ENCODE measurements around the gene SETD9. TPM values are rescaled to one million over a fixed set of nuclear protein-coding genes. Genes with fewer than 3 reads are reported as not detected.

The SETD9 gene
- total and polyA plus RNA-seq, 2 experiments from 2014 or later, result 13.1 to 19.2 TPM

DNA sequence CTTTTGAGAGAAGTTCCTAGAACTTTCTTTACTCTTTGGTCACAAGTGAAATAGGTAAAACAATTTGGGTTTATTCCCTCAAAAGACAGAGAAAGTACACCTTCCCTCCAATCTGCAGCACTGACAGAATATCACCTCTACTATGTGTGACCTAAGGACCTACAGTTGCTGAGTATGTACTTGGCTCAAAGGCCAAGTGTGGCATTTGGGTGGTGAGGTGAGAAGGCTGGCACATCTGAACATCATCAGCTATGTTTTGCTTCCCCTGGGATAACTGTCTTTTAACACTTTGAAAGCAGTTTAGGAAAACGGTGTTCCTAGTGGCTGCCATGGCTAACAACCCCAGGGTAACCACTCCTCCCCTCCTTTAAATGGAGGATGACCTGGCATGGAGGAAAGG, 24.9 kb downstream of the SETD9 start:
- no peak for DNase-seq (ENCODE audit: low spot score)
- no peak overlapping the region for H3K4me3 ChIP-seq
- no peaks in the 10 kb centered on the region for H3K9me2 ChIP-seq (ENCODE audit: insufficient read depth)
- Mint-ChIP-seq H3K9me3 (no peaks in the 10 kb centered on the region), H3K36me3 (ENCODE audit: low read depth) (peaks cover 73% of the 10 kb centered on the region), H3K4me1 (no peaks in the 10 kb centered on the region), H3K4me3 (no peak overlapping the region), H3K27ac (no peak overlapping the region), H3K27me3 (ENCODE audit: insufficient read depth, low read depth, poor library complexity) (no peaks in the 10 kb centered on the region)
- no peak for ATAC-seq
- no peak overlapping the region for H3K4me2 ChIP-seq
- TF ChIP-seq, protein P1, sequence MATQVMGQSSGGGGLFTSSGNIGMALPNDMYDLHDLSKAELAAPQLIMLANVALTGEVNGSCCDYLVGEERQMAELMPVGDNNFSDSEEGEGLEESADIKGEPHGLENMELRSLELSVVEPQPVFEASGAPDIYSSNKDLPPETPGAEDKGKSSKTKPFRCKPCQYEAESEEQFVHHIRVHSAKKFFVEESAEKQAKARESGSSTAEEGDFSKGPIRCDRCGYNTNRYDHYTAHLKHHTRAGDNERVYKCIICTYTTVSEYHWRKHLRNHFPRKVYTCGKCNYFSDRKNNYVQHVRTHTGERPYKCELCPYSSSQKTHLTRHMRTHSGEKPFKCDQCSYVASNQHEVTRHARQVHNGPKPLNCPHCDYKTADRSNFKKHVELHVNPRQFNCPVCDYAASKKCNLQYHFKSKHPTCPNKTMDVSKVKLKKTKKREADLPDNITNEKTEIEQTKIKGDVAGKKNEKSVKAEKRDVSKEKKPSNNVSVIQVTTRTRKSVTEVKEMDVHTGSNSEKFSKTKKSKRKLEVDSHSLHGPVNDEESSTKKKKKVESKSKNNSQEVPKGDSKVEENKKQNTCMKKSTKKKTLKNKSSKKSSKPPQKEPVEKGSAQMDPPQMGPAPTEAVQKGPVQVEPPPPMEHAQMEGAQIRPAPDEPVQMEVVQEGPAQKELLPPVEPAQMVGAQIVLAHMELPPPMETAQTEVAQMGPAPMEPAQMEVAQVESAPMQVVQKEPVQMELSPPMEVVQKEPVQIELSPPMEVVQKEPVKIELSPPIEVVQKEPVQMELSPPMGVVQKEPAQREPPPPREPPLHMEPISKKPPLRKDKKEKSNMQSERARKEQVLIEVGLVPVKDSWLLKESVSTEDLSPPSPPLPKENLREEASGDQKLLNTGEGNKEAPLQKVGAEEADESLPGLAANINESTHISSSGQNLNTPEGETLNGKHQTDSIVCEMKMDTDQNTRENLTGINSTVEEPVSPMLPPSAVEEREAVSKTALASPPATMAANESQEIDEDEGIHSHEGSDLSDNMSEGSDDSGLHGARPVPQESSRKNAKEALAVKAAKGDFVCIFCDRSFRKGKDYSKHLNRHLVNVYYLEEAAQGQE (IDR thresholded peaks at IDR 0.05; ENCODE audit: unreplicated experiment), result no peak
- H3K4me1 ChIP-seq (ENCODE audit: insufficient read depth), result no peaks in the 10 kb centered on the region
- H2AFZ ChIP-seq, result no peak overlapping the region
- H3K27me3 ChIP-seq (ENCODE audit: insufficient read depth), result no peaks in the 10 kb centered on the region
- no peaks in the 10 kb centered on the region; the same call in 1 of the 2 replicates for H4K20me1 ChIP-seq (replicated peaks; ENCODE audit: insufficient read depth)
- H3K36me3 ChIP-seq (ENCODE audit: insufficient read depth), result peaks cover 60% of the 10 kb centered on the region
- H3K79me2 ChIP-seq (replicated peaks; ENCODE audit: insufficient read depth), result no peaks in the 10 kb centered on the region
- H3K27ac ChIP-seq (ENCODE audit: low read depth), result no peak overlapping the region
- no peaks in the 10 kb centered on the region for H3F3A ChIP-seq (replicated peaks; ENCODE audit: low read depth)

DNA sequence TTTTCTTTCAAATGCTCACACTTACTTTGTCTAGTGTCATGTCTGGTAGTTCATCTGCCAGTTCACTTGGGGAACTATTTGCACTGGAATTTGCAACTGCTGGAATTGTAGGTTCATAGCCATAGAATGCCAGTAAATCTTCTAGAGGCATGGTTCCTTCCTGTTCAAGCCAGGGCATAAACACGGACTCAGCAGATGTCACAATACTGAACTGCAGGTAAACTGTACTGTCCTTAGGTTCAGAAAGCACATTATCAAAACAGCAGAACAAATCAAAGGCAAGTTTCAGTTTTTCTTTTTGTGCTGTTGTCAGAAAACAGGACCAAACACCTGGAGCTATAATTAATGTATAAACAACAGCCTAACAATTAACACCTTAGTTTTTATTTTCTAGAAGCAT, 29.5 kb downstream of the SETD9 start:
- H3K9me3 Mint-ChIP-seq, result no peaks in the 10 kb centered on the region
- Histone ChIP-seq H3K4me3 (no peak overlapping the region), H3K4me2 (no peak overlapping the region), H3K9me2 (ENCODE audit: insufficient read depth) (no peaks in the 10 kb centered on the region), H4K20me1 (replicated peaks; ENCODE audit: insufficient read depth) (peaks cover 25% of the 10 kb centered on the region), H3K4me1 (ENCODE audit: insufficient read depth) (no peaks in the 10 kb centered on the region), H2AFZ (no peak overlapping the region), H3K27ac (ENCODE audit: low read depth) (no peak overlapping the region), H3K36me3 (ENCODE audit: insufficient read depth) (peaks cover 73% of the 10 kb centered on the region), H3K27me3 (ENCODE audit: insufficient read depth) (no peaks in the 10 kb centered on the region), H3F3A (replicated peaks; ENCODE audit: low read depth) (no peaks in the 10 kb centered on the region), H3K79me2 (replicated peaks; ENCODE audit: insufficient read depth) (0 out of 2 replicates have a peak, but pooled peaks cover 16% of the 10 kb centered on the region)
- DNase-seq (ENCODE audit: low spot score), result no peak
- no peaks in the 10 kb centered on the region for H3K4me1 Mint-ChIP-seq
- ATAC-seq, result no peak
- peaks cover 2% of the 10 kb centered on the region for H3K27me3 Mint-ChIP-seq (ENCODE audit: insufficient read depth, low read depth, poor library complexity)
- peaks cover 81% of the 10 kb centered on the region for H3K36me3 Mint-ChIP-seq (ENCODE audit: low read depth)
- no peak overlapping the region for H3K27ac Mint-ChIP-seq
- no peak overlapping the region for H3K4me3 Mint-ChIP-seq
- TF ChIP-seq NANOG (IDR thresholded peaks at IDR 0.05; ENCODE audit: borderline replicate concordance) (no peak), POLR2AphosphoS5 (IDR thresholded peaks at IDR 0.05; ENCODE audit: low read depth) (no peak)
- TF ChIP-seq, protein P2, sequence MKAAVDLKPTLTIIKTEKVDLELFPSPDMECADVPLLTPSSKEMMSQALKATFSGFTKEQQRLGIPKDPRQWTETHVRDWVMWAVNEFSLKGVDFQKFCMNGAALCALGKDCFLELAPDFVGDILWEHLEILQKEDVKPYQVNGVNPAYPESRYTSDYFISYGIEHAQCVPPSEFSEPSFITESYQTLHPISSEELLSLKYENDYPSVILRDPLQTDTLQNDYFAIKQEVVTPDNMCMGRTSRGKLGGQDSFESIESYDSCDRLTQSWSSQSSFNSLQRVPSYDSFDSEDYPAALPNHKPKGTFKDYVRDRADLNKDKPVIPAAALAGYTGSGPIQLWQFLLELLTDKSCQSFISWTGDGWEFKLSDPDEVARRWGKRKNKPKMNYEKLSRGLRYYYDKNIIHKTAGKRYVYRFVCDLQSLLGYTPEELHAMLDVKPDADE (IDR thresholded peaks at IDR 0.05), result no peak
- TF ChIP-seq, protein P3, sequence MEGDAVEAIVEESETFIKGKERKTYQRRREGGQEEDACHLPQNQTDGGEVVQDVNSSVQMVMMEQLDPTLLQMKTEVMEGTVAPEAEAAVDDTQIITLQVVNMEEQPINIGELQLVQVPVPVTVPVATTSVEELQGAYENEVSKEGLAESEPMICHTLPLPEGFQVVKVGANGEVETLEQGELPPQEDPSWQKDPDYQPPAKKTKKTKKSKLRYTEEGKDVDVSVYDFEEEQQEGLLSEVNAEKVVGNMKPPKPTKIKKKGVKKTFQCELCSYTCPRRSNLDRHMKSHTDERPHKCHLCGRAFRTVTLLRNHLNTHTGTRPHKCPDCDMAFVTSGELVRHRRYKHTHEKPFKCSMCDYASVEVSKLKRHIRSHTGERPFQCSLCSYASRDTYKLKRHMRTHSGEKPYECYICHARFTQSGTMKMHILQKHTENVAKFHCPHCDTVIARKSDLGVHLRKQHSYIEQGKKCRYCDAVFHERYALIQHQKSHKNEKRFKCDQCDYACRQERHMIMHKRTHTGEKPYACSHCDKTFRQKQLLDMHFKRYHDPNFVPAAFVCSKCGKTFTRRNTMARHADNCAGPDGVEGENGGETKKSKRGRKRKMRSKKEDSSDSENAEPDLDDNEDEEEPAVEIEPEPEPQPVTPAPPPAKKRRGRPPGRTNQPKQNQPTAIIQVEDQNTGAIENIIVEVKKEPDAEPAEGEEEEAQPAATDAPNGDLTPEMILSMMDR (conservative IDR thresholded peaks at IDR 0.05; ENCODE audit: low read depth in 2 of 2), result no peak
- TF ChIP-seq, protein P1 (IDR thresholded peaks at IDR 0.05; ENCODE audit: unreplicated experiment), result no peak

Data from GM23338 (cell line).